Measurements from ENCODE around the gene SUSD1.

DNA sequence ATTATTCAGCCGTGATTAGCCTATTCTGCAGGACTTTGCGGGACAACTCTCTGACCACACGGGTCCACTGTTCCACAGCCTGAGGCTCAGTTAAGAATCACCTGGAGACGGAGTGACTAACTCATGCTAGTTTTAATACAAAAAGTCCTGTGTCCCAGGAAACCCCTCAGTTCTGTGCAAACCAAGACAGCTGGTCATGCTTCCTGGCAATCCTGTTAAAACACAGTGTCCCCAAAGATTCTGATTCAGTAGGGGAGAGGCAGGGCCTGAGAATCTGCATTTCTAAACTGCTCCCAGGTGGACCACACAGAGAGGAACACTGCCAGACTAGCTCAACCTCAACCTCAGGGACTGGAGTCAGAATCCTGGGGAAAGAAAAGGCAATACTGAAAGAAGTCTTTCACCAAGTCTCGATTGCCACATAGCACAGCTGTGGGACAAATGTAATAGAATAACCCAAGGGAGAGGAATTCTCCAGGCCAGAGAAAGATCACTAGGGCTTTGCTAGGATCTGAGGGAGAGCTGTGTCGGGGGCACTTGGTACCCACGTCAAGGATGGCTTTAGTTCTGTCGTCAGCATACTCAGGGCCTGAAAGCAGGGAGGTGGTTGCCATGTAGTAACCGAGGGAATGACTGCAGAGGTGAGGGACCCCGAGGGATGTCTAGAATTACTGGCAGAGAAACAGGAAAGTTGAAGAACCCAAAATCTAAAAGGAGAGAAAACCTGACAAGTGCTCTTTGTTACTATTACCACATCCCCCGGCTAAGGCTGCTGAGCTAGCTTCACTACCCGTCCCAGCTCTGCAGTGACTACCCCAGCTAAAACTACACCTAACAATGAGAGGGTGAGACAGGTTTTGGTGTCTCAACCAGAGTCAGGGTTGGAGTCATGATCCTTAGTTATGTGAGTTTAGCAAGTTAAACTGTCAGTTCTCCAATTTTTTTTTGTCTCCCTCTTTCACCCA, 8.6 kb downstream of the SUSD1 start:
- TF ChIP-seq ARNTL (CRISPR knock-in tag; IDR thresholded peaks at IDR 0.05; ENCODE audit: borderline replicate concordance, low read depth) (no peak), RARB (CRISPR knock-in tag; IDR thresholded peaks at IDR 0.05) (no peak), ZNF565 (CRISPR knock-in tag; conservative IDR thresholded peaks at IDR 0.05; ENCODE audit: low read depth) (no peak), PPARA (CRISPR knock-in tag; IDR thresholded peaks at IDR 0.05; ENCODE audit: borderline replicate concordance) (no peak), ZNF8 (CRISPR knock-in tag; IDR thresholded peaks at IDR 0.05) (no peak), ZFP30 (CRISPR knock-in tag; IDR thresholded peaks at IDR 0.05) (no peak), ESRRG (CRISPR knock-in tag; IDR thresholded peaks at IDR 0.05) (no peak), ZNF70 (CRISPR knock-in tag; IDR thresholded peaks at IDR 0.05) (no peak)
- TF ChIP-seq, protein P1, sequence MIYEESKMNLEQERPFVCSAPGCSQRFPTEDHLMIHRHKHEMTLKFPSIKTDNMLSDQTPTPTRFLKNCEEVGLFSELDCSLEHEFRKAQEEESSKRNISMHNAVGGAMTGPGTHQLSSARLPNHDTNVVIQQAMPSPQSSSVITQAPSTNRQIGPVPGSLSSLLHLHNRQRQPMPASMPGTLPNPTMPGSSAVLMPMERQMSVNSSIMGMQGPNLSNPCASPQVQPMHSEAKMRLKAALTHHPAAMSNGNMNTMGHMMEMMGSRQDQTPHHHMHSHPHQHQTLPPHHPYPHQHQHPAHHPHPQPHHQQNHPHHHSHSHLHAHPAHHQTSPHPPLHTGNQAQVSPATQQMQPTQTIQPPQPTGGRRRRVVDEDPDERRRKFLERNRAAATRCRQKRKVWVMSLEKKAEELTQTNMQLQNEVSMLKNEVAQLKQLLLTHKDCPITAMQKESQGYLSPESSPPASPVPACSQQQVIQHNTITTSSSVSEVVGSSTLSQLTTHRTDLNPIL (CRISPR knock-in tag; IDR thresholded peaks at IDR 0.05; ENCODE audit: low read depth), result no peak
- TF ChIP-seq, protein P2, sequence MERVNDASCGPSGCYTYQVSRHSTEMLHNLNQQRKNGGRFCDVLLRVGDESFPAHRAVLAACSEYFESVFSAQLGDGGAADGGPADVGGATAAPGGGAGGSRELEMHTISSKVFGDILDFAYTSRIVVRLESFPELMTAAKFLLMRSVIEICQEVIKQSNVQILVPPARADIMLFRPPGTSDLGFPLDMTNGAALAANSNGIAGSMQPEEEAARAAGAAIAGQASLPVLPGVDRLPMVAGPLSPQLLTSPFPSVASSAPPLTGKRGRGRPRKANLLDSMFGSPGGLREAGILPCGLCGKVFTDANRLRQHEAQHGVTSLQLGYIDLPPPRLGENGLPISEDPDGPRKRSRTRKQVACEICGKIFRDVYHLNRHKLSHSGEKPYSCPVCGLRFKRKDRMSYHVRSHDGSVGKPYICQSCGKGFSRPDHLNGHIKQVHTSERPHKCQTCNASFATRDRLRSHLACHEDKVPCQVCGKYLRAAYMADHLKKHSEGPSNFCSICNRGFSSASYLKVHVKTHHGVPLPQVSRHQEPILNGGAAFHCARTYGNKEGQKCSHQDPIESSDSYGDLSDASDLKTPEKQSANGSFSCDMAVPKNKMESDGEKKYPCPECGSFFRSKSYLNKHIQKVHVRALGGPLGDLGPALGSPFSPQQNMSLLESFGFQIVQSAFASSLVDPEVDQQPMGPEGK (CRISPR knock-in tag; IDR thresholded peaks at IDR 0.05; ENCODE audit: borderline replicate concordance), result no peak
- TF ChIP-seq, protein P3, sequence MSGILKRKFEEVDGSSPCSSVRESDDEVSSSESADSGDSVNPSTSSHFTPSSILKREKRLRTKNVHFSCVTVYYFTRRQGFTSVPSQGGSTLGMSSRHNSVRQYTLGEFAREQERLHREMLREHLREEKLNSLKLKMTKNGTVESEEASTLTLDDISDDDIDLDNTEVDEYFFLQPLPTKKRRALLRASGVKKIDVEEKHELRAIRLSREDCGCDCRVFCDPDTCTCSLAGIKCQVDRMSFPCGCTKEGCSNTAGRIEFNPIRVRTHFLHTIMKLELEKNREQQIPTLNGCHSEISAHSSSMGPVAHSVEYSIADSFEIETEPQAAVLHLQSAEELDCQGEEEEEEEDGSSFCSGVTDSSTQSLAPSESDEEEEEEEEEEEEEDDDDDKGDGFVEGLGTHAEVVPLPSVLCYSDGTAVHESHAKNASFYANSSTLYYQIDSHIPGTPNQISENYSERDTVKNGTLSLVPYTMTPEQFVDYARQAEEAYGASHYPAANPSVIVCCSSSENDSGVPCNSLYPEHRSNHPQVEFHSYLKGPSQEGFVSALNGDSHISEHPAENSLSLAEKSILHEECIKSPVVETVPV (CRISPR knock-in tag; IDR thresholded peaks at IDR 0.05), result no peak
- TF ChIP-seq, protein P4, sequence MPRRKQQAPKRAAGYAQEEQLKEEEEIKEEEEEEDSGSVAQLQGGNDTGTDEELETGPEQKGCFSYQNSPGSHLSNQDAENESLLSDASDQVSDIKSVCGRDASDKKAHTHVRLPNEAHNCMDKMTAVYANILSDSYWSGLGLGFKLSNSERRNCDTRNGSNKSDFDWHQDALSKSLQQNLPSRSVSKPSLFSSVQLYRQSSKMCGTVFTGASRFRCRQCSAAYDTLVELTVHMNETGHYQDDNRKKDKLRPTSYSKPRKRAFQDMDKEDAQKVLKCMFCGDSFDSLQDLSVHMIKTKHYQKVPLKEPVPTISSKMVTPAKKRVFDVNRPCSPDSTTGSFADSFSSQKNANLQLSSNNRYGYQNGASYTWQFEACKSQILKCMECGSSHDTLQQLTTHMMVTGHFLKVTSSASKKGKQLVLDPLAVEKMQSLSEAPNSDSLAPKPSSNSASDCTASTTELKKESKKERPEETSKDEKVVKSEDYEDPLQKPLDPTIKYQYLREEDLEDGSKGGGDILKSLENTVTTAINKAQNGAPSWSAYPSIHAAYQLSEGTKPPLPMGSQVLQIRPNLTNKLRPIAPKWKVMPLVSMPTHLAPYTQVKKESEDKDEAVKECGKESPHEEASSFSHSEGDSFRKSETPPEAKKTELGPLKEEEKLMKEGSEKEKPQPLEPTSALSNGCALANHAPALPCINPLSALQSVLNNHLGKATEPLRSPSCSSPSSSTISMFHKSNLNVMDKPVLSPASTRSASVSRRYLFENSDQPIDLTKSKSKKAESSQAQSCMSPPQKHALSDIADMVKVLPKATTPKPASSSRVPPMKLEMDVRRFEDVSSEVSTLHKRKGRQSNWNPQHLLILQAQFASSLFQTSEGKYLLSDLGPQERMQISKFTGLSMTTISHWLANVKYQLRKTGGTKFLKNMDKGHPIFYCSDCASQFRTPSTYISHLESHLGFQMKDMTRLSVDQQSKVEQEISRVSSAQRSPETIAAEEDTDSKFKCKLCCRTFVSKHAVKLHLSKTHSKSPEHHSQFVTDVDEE (CRISPR knock-in tag; IDR thresholded peaks at IDR 0.05), result no peak
